ENCODE results near the gene MSX2. TPM values are rescaled to one million over a fixed set of nuclear protein-coding genes. Genes with fewer than 3 reads are reported as not detected.

The MSX2 gene
- total RNA-seq (2022; extraction: Qiagen RNA extraction; ENCODE audit: low read depth): 3.0 to 5.7 TPM (median 5.4 TPM) in 5 replicates

DNA sequence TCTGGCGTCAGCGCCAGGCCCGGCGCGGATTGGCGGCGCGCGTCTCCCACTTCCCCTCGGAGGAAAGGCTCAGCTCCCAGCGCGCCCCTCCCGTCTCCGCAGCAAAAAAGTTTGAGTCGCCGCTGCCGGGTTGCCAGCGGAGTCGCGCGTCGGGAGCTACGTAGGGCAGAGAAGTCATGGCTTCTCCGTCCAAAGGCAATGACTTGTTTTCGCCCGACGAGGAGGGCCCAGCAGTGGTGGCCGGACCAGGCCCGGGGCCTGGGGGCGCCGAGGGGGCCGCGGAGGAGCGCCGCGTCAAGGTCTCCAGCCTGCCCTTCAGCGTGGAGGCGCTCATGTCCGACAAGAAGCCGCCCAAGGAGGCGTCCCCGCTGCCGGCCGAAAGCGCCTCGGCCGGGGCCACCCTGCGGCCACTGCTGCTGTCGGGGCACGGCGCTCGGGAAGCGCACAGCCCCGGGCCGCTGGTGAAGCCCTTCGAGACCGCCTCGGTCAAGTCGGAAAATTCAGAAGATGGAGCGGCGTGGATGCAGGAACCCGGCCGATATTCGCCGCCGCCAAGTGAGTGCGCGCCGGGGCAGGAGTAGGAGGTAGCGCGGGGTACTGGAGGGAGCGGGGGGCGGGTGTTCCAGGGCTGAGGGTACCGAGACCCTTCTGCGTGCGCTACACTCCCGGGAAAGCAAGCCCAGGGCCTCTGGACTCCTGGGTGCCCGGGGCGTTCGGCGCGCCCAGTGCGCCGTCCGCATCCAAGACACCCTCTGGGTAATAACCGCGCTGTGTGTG lies at the start of gene MSX2:
MSX2 (plus strand) TSS at position 99 of the 777 bp plus-strand sequence; CDS start at position 177, 78 bp downstream.

